RWPE2 (cell line): Measurements from ENCODE around the gene RPS18.

Experiments used
- ATAC-seq: fragments of 200-7000 bp; cut with Tn5 transposase; 3 replicates; pipeline ENCODE4 v1.9.1; 2021; ENCODE audit warnings: low read depth
- DNase-seq: peaks from one replicate; pipeline ENCODE4 v3.0.0-alpha.2; 2020; ENCODE audit warnings: low spot score
- H3K27ac ChIP-seq: fragments of 450-650 bp; 2 replicates; pipeline ENCODE4 v1.5.1; 2017; ENCODE audit warnings: mild to moderate bottlenecking; ENCODE audit not compliant: poor library complexity, severe bottlenecking
- H3K27me3 ChIP-seq: fragments of 250-450 bp; sonication (Bioruptor Pico); 2 replicates; pipeline ENCODE4 v1.5.1; 2021; ENCODE audit warnings: mild to moderate bottlenecking, moderate library complexity; ENCODE audit not compliant: insufficient read depth, poor library complexity, severe bottlenecking
- H3K36me3 ChIP-seq: fragments of 250-450 bp; sonication (Bioruptor Pico); 2 replicates; pipeline ENCODE4 v1.5.1; 2020; ENCODE audit warnings: low read depth, mild to moderate bottlenecking, moderate library complexity
- H3K4me1 ChIP-seq: fragments of 250-450 bp; sonication (Bioruptor Pico); 2 replicates; pipeline ENCODE4 v1.5.1; 2021; ENCODE audit warnings: mild to moderate bottlenecking, moderate library complexity; ENCODE audit not compliant: insufficient read depth, poor library complexity, severe bottlenecking
- H3K4me3 ChIP-seq: fragments of 250-450 bp; sonication (Bioruptor Pico); 2 replicates; pipeline ENCODE4 v1.5.1; 2021; ENCODE audit warnings: mild to moderate bottlenecking, moderate library complexity; ENCODE audit not compliant: severe bottlenecking
- H3K9me3 ChIP-seq: fragments of 250-450 bp; sonication (Bioruptor Pico); 2 replicates; pipeline ENCODE4 v1.5.1; 2021; ENCODE audit warnings: mild to moderate bottlenecking, moderate library complexity; ENCODE audit not compliant: severe bottlenecking
- TF ChIP-seq, protein P1 (sequence below): fragments of 450-650 bp; IDR thresholded peaks from one replicate; pipeline ENCODE4 v1.5.1; 2017; ENCODE audit warnings: mild to moderate bottlenecking, moderate library complexity; ENCODE audit not compliant: poor library complexity, severe bottlenecking

RPS18 gene

DNA sequence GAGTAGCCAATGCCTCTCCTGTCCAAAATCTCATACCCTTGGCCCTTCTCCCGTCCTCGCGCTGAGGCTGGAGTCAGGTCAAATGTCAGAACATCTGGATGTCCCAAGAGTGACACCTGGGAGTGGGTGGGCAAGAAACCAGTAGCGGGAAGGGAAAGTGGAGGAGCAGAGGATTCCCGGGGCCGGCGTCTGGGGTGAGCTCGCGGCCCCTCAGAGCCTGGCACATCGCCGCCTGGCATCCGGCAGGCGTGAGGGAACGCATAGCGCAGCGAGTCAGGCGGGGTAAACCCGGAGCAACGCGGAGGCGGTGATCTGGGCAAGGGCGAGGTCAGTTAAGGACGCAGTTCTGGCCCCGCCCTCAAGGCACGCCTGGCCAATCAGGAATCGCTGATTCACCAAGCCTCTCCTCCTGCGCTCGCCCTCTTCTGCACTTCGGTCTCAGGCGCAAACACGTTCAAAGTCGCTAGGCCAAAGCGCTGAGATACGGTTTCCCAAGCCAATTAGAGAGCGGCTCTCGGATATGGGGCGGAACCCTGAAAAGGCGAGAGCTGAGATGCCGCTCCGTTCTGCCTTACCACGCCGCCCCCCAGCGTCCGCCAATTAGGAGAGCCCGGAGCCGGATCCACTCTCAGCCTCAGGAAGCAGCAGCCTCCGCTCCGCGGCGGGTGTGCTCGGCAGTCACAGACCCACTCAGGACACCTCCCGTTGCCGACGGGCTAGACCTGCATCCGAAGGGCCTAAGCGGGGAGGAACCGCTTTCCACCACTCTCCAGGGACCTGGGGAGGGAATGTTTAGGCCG lies 22.7 kb upstream of the RPS18 start:
- ATAC-seq (peak; percentile 90), DNase-seq (peak; percentile 98)
- peaks cover 10% of the 10 kb centered on the region for H3K4me1 ChIP-seq
- H3K27me3 ChIP-seq, result no peaks in the 10 kb centered on the region
- H3K4me3 ChIP-seq, result peak overlapping the region; percentile 38
- TF ChIP-seq, protein P1, sequence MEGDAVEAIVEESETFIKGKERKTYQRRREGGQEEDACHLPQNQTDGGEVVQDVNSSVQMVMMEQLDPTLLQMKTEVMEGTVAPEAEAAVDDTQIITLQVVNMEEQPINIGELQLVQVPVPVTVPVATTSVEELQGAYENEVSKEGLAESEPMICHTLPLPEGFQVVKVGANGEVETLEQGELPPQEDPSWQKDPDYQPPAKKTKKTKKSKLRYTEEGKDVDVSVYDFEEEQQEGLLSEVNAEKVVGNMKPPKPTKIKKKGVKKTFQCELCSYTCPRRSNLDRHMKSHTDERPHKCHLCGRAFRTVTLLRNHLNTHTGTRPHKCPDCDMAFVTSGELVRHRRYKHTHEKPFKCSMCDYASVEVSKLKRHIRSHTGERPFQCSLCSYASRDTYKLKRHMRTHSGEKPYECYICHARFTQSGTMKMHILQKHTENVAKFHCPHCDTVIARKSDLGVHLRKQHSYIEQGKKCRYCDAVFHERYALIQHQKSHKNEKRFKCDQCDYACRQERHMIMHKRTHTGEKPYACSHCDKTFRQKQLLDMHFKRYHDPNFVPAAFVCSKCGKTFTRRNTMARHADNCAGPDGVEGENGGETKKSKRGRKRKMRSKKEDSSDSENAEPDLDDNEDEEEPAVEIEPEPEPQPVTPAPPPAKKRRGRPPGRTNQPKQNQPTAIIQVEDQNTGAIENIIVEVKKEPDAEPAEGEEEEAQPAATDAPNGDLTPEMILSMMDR, result no peak
- peaks cover 13% of the 10 kb centered on the region for H3K36me3 ChIP-seq
- H3K9me3 ChIP-seq, result no peaks in the 10 kb centered on the region
- H3K27ac ChIP-seq, result peak overlapping the region; percentile 83

DNA sequence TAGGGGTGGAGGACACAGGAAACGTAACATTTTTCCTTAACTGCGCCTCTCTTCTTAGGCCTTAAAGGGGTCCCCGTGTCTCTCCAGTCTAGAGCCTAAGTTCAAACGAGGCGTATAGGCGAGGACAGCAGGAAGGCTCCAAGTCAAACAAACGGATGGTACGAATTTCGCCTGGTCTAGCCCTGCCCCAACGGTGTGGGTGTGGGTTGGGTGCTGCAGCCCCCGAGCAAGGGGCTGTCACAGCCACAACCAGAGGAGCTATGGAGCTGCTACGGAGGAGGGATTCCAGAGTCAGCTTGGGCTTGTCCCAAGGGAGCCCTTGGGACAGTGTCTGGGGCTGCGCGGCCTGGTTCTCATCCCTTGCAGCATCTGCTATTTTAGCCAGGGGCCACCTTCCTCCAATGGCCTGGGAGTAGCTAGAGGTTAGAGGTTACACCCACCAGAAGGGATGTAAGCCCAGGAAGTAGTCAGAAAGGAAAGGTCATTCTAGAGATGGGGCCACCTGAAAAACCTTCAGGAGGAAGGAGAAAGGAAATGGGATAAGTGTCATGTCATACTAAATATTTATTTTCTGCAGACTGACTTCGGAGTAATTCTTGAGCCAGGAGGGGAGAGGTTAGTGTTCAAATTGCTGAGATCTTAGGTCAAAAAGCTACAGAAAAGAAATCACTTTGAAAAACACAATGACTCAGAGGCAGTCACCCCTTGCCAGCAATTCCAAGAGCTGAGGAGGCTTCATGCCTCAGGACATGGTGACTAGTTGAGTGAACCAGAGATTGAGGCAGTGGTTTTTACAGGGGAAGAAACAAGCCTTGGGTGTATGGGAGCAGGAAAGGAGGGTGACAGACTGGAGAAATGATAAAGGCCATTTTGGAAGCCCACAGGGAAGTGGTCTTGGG lies 21.9 kb upstream of the RPS18 start:
- H3K4me3 ChIP-seq, result peak overlapping the region; percentile 38
- DNase-seq (peak; percentile 28), ATAC-seq (peak; percentile 24)
- H3K9me3 ChIP-seq, result no peaks in the 10 kb centered on the region
- TF ChIP-seq, protein P1, result no peak
- H3K36me3 ChIP-seq, result peaks cover 18% of the 10 kb centered on the region
- no peaks in the 10 kb centered on the region for H3K27me3 ChIP-seq
- peak overlapping the region; percentile 83 for H3K27ac ChIP-seq
- H3K4me1 ChIP-seq, result peaks cover 14% of the 10 kb centered on the region

DNA sequence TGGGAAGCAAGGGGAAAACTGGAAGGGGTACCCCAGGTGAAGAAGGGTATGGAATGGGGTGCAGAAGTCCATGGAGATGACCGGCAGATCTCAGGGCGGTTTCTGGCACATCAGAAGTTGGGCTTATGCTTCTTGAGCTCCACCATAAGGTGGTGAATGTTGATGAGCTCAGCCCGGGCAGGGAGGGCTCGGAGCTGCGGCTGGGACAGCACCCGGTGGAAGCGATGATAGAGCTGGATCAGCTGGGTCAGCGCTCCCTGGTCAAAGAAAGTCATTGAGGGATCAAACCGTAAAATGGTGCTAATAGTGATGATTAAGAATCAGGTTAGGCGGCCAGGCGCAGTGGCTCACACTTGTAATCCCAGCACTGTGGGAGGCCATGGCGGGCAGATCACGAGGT lies 21.1 kb upstream of the RPS18 start:
- DNase-seq (no peak), ATAC-seq (no peak)
- Histone ChIP-seq H3K27ac (peak overlapping the region; percentile 83), H3K9me3 (no peaks in the 10 kb centered on the region), H3K27me3 (no peaks in the 10 kb centered on the region), H3K36me3 (peaks cover 20% of the 10 kb centered on the region), H3K4me1 (peaks cover 14% of the 10 kb centered on the region), H3K4me3 (no peak overlapping the region)
- TF ChIP-seq, protein P1, result no peak

DNA sequence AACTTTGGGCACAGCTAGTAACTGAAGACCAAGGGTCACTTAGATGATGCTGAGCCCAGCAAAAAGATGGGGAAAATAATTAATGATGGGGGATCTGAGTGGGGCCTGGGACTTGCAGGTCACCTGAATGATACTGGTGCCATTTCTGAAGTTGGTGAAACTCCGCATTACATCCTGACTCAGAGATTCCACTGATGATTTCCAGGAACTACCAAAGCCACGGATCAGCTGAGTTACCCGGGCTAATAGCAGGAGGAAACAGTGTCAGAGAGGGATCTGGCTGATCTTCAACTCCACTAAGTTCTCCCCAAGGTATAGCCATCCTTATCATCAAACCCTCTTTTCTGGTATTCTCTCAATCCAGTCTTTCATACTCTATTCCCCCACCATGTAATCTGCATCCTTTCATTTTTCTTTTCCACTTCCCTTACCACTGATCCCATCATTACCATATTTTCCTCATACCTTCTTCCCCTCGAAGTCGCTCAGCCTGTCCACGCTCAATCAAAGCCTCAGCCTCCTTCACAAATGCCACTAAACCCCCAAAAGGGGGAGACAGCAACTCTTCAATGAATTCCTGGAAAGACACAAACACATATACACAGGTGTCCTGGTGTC lies 20.4 kb upstream of the RPS18 start:
- Histone ChIP-seq H3K36me3 (peaks cover 20% of the 10 kb centered on the region), H3K27ac (no peak overlapping the region), H3K4me3 (no peak overlapping the region), H3K27me3 (no peaks in the 10 kb centered on the region), H3K9me3 (no peaks in the 10 kb centered on the region), H3K4me1 (peaks cover 14% of the 10 kb centered on the region)
- TF ChIP-seq, protein P1, result no peak
- ATAC-seq (no peak), DNase-seq (no peak)
